Parathyroid adenoma (tissue), 2 donors: ENCODE measurements around the gene DGKB.

Source experiments
- H2AFZ ChIP-seq: fragments of 300-600 bp; sonication (generic); one replicate; pipeline ENCODE4 v1.7.0; 2017; ENCODE audit warnings: antibody characterized with exemption, mild to moderate bottlenecking
- H3K27ac ChIP-seq: fragments of 300-600 bp; sonication (generic); one replicate; pipeline ENCODE4 v1.7.0; 2017
- H3K27me3 ChIP-seq: fragments of 300-600 bp; sonication (generic); one replicate; pipeline ENCODE4 v1.7.0; 2017; ENCODE audit warnings: low read length; ENCODE audit not compliant: control insufficient read depth, insufficient read depth
- H3K36me3 ChIP-seq: fragments of 300-600 bp; sonication (generic); one replicate; pipeline ENCODE4 v1.7.0; 2017; ENCODE audit warnings: low read length; ENCODE audit not compliant: control insufficient read depth, insufficient read depth
- H3K4me1 ChIP-seq: fragments of 300-600 bp; sonication (generic); one replicate; pipeline ENCODE4 v1.7.0; 2017; ENCODE audit warnings: control low read depth
- H3K4me2 ChIP-seq: fragments of 300-600 bp; sonication (generic); one replicate; pipeline ENCODE4 v1.7.0; 2017; ENCODE audit warnings: low read length
- H3K4me3 ChIP-seq: fragments of 300-600 bp; sonication (generic); one replicate; pipeline ENCODE4 v1.7.0; 2017; ENCODE audit warnings: low read depth, low read length
- H3K79me2 ChIP-seq: fragments of 300-600 bp; sonication (generic); one replicate; pipeline ENCODE4 v1.7.0; 2017; ENCODE audit warnings: control low read depth
- H3K9ac ChIP-seq: fragments of 300-600 bp; sonication (generic); one replicate; pipeline ENCODE4 v1.7.0; 2017; ENCODE audit warnings: mild to moderate bottlenecking
- H3K9me3 ChIP-seq: fragments of 300-600 bp; sonication (generic); one replicate; pipeline ENCODE4 v1.7.0; 2017; ENCODE audit warnings: low read length; ENCODE audit not compliant: control insufficient read depth
- CTCF ChIP-seq: fragments of 300-600 bp; sonication (generic); IDR thresholded peaks from one replicate; pipeline ENCODE4 v1.7.0; 2017; ENCODE audit warnings: antibody characterized with exemption, mild to moderate bottlenecking
- donor health status: primary hyperparathyroidism.

Gene DGKB

GRCh38 chr7:14436878-14437277 is 465.7 kb downstream of the DGKB start:
- Histone ChIP-seq H3K4me3 (no peak overlapping the region), H2AFZ (no peak overlapping the region), H3K9me3 (no peaks in the 10 kb centered on the region), H3K36me3 (no peaks in the 10 kb centered on the region), H3K27me3 (no peaks in the 10 kb centered on the region), H3K4me1 (no peaks in the 10 kb centered on the region), H3K9ac (no peak overlapping the region), H3K79me2 (no peaks in the 10 kb centered on the region), H3K4me2 (no peak overlapping the region), H3K27ac (no peak overlapping the region)
- TF ChIP-seq CTCF: no peak

- H3K27me3 ChIP-seq: no peaks in the 10 kb centered on the region
- H2AFZ ChIP-seq: no peak overlapping the region
- H3K9ac ChIP-seq: no peak overlapping the region
- no peak overlapping the region for H3K4me3 ChIP-seq
- no peaks in the 10 kb centered on the region for H3K79me2 ChIP-seq
- no peaks in the 10 kb centered on the region for H3K4me1 ChIP-seq
- H3K4me2 ChIP-seq: no peak overlapping the region
- no peak for TF ChIP-seq CTCF
- H3K36me3 ChIP-seq: no peaks in the 10 kb centered on the region
- no peak overlapping the region for H3K27ac ChIP-seq
- no peaks in the 10 kb centered on the region for H3K9me3 ChIP-seq
Measured at GRCh38 chr7:14432924-14433323, 469.6 kb downstream of the DGKB start.

- no peak overlapping the region for H3K4me3 ChIP-seq
- H3K4me1 ChIP-seq: no peaks in the 10 kb centered on the region
- H3K9me3 ChIP-seq: no peaks in the 10 kb centered on the region
- H3K27ac ChIP-seq: no peak overlapping the region
- H3K4me2 ChIP-seq: no peak overlapping the region
- no peaks in the 10 kb centered on the region for H3K79me2 ChIP-seq
- H3K36me3 ChIP-seq: no peaks in the 10 kb centered on the region
- H3K9ac ChIP-seq: no peak overlapping the region
- no peak for TF ChIP-seq CTCF
- no peaks in the 10 kb centered on the region for H3K27me3 ChIP-seq
- no peak overlapping the region for H2AFZ ChIP-seq
Measured at GRCh38 chr7:14430926-14431325, 471.6 kb downstream of the DGKB start.

GRCh38 chr7:14425559-14425958 is 477.0 kb downstream of the DGKB start:
- Histone ChIP-seq H3K36me3 (no peaks in the 10 kb centered on the region), H3K27me3 (no peaks in the 10 kb centered on the region), H3K4me1 (no peaks in the 10 kb centered on the region), H3K79me2 (no peaks in the 10 kb centered on the region), H3K4me3 (no peak overlapping the region), H3K9ac (no peak overlapping the region), H3K9me3 (no peaks in the 10 kb centered on the region), H3K4me2 (no peak overlapping the region), H2AFZ (no peak overlapping the region), H3K27ac (no peak overlapping the region)
- TF ChIP-seq CTCF: no peak

- Histone ChIP-seq H3K4me3 (no peak overlapping the region), H2AFZ (no peak overlapping the region), H3K27ac (no peak overlapping the region), H3K9me3 (no peaks in the 10 kb centered on the region), H3K79me2 (no peaks in the 10 kb centered on the region), H3K27me3 (no peaks in the 10 kb centered on the region), H3K4me1 (no peaks in the 10 kb centered on the region), H3K4me2 (no peak overlapping the region), H3K9ac (no peak overlapping the region), H3K36me3 (no peaks in the 10 kb centered on the region)
- no peak for TF ChIP-seq CTCF
Measured at GRCh38 chr7:14424675-14425074, 477.9 kb downstream of the DGKB start.
